ENCODE results near the gene VPS36.
A peak's percentile ranks its signal among the peaks of the same experiment; 100 is the strongest.

- TF ChIP-seq CTCF (IDR thresholded peaks at IDR 0.05; ENCODE audit: low read depth, low read length, missing input control) (no peak), RXRA (IDR thresholded peaks at IDR 0.05) (peak; percentile 39 to 54), REST (IDR thresholded peaks at IDR 0.05) (no peak)
Observed at GRCh38 chr13:52374873-52375411, 75.5 kb downstream of the VPS36 start.
